HepG2 (cell line): Measurements from ENCODE around the gene SOCS1. TPM values are rescaled to one million over a fixed set of nuclear protein-coding genes. Genes with fewer than 3 reads are reported as not detected.

Experiments used
- FOSL1 ChIP-seq: sonication (generic); formaldehyde crosslinking; IDR thresholded peaks from 2 replicates; pipeline ENCODE4 v1.9.0; 2021; ENCODE audit warnings: missing genetic modification reagents, borderline replicate concordance
- HMG20B ChIP-seq: conservative IDR thresholded peaks from 2 replicates; pipeline ENCODE4 v1.6.1; 2016; ENCODE audit warnings: missing genetic modification reagents, missing compliant biosample characterization
- MIXL1 ChIP-seq: IDR thresholded peaks from 2 replicates; pipeline ENCODE4 v1.6.1; 2016
- NFATC3 ChIP-seq: sonication (generic); formaldehyde crosslinking; IDR thresholded peaks from 2 replicates; pipeline ENCODE4 v1.5.1; 2020; ENCODE audit warnings: mild to moderate bottlenecking, missing genetic modification reagents
- NFE2 ChIP-seq: sonication (generic); formaldehyde crosslinking; IDR thresholded peaks from 2 replicates; pipeline ENCODE4 v1.4.0; 2020; ENCODE audit warnings: missing genetic modification reagents
- REL ChIP-seq: sonication (generic); formaldehyde crosslinking; conservative IDR thresholded peaks from 2 replicates; pipeline ENCODE4 v1.8.0; 2022; ENCODE audit warnings: mild to moderate bottlenecking, missing genetic modification reagents, moderate library complexity
- SSRP1 ChIP-seq: IDR thresholded peaks from 2 replicates; pipeline ENCODE4 v1.6.1; 2016; ENCODE audit warnings: control low read depth
- THAP11 ChIP-seq: IDR thresholded peaks from 2 replicates; pipeline ENCODE4 v1.6.1; 2016; ENCODE audit warnings: missing biosample characterization, missing genetic modification reagents
- U2AF2 ChIP-seq: fragments of 200-400 bp; formaldehyde crosslinking; IDR thresholded peaks from 2 replicates; pipeline ENCODE4 v1.6.1; 2017; ENCODE audit warnings: low read depth, mild to moderate bottlenecking, low read length
- ZBTB3 ChIP-seq: sonication (generic); formaldehyde crosslinking; IDR thresholded peaks from 2 replicates; pipeline ENCODE4 v1.4.0; 2020; ENCODE audit warnings: low read depth, mild to moderate bottlenecking, moderate library complexity, missing genetic modification reagents, borderline replicate concordance
- ZC3H13 ChIP-seq: sonication (generic); formaldehyde crosslinking; IDR thresholded peaks from 2 replicates; pipeline ENCODE4 v1.8.1; 2023; ENCODE audit warnings: mild to moderate bottlenecking, missing genetic modification reagents, moderate library complexity
- ZFAT ChIP-seq: sonication (generic); formaldehyde crosslinking; conservative IDR thresholded peaks from 2 replicates; pipeline ENCODE4 v1.8.1; 2023; ENCODE audit warnings: missing genetic modification reagents, inconsistent platforms
- ZFYVE20 ChIP-seq: sonication (generic); formaldehyde crosslinking; IDR thresholded peaks from 2 replicates; pipeline ENCODE4 v1.8.0; 2023; ENCODE audit warnings: low read depth, mild to moderate bottlenecking, moderate library complexity, missing genetic modification reagents, borderline replicate concordance
- ZNF317 ChIP-seq: sonication (generic); formaldehyde crosslinking; IDR thresholded peaks from 2 replicates; pipeline ENCODE4 v1.5.0; 2020; ENCODE audit warnings: mild to moderate bottlenecking, missing genetic modification reagents
- ZNF354B ChIP-seq: sonication (generic); formaldehyde crosslinking; IDR thresholded peaks from 2 replicates; pipeline ENCODE4 v1.8.0; 2022; ENCODE audit warnings: mild to moderate bottlenecking, missing genetic modification reagents
- ZNF557 ChIP-seq: sonication (generic); formaldehyde crosslinking; IDR thresholded peaks from 2 replicates; pipeline ENCODE4 v1.4.0; 2020; ENCODE audit warnings: missing genetic modification reagents
- ZNF709 ChIP-seq: sonication (generic); formaldehyde crosslinking; IDR thresholded peaks from 2 replicates; pipeline ENCODE4 v1.5.0; 2020; ENCODE audit warnings: mild to moderate bottlenecking, missing genetic modification reagents
- polyA plus RNA-seq, 8 experiments: library from polyadenylated mRNA; depleted of rRNA in 3 of 8; stranded (reverse) in 7 of 8; unstranded in 1 of 8; fragments of >200 nt; fragmentation: Illumina TruSeq in 4 of 8; extraction: Trizol in 4 of 8; gene quantifications; 2 replicates each; pipeline versions ENCODE4 v1.2.1 to v1.2.3, GENCODE V29; 2011 to 2016; ENCODE audit warnings: low read depth in 4 of 8, missing spikeins in 1 of 8, mixed read lengths in 1 of 8; ENCODE audit not compliant: insufficient read depth in 1 of 8
- total RNA-seq, 5 experiments: library from RNA; depleted of rRNA; stranded (reverse); fragments of >200 nt; fragmentation: Illumina TruSeq; extraction: Trizol; gene quantifications; 2 replicates each; pipeline ENCODE4 v1.2.3, GENCODE V29; 2016; ENCODE audit warnings: low read depth in 1 of 5
- TF ChIP-seq, protein P1 (sequence below): sonication (generic); formaldehyde crosslinking; IDR thresholded peaks from 2 replicates; pipeline ENCODE4 v1.4.0; 2020; ENCODE audit warnings: mild to moderate bottlenecking, missing genetic modification reagents
- TF ChIP-seq, protein P2 (sequence below): IDR thresholded peaks from 2 replicates; pipeline ENCODE4 v1.4.0; 2020; ENCODE audit warnings: mild to moderate bottlenecking, missing genetic modification reagents
- TF ChIP-seq, protein P3 (sequence below): sonication (generic); formaldehyde crosslinking; conservative IDR thresholded peaks from 2 replicates; pipeline ENCODE4 v1.8.0; 2022; ENCODE audit warnings: missing genetic modification reagents
- TF ChIP-seq, protein P4 (sequence below): sonication (generic); formaldehyde crosslinking; IDR thresholded peaks from 2 replicates; pipeline ENCODE4 v1.4.0; 2020; ENCODE audit warnings: mild to moderate bottlenecking, missing genetic modification reagents, borderline replicate concordance

The SOCS1 gene
- total and polyA plus RNA-seq, 2 of the 13 experiments (the other 11 are each of a cell fraction or from before 2014, with no cell fraction given) = 5.3 to 6.3 TPM

DNA sequence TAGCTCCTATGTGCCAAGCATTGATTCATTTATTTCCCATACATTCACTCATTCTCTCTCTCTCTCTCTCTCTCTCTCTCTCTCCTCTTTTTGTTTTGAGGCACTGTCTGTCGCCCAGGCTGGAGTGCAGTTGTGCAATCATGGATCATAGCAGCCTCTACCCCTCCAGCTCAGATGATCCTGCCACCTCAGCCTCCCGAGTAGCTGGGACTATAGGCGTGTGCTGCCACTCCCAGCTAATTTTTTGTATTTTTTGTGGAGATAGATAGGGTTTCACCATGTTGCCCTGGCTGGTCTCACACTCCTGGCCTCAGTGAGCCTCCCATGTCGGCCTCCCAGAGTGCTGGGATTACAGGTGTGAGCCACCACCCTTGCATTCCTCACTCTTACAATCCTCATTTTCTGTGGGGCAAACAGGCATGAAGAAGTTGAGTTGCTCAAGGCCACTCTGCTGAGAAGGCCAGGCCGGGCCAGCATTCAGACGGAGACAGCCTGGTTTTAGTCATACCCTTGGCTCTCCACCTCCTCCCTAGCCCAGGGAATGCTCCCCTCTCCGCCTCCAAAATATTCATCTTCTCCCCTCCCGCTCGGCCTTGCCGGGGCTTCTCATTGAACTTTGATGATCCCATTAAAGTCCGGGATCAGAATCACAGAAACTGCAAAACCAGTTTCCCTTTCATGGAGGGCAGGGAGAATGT lies 21.0 kb upstream of the SOCS1 start (continued):
- TF ChIP-seq NFE2 (CRISPR knock-in tag) (no peak), HMG20B (CRISPR knock-in tag) (no peak), U2AF2 (no peak), ZFYVE20 (no peak), SSRP1 (CRISPR knock-in tag) (no peak), ZC3H13 (CRISPR knock-in tag) (no peak), FOSL1 (no peak), ZFAT (no peak), ZBTB3 (CRISPR knock-in tag) (no peak), ZNF557 (CRISPR knock-in tag) (no peak), NFATC3 (CRISPR knock-in tag) (no peak), THAP11 (CRISPR knock-in tag) (no peak), ZNF354B (CRISPR knock-in tag) (no peak), ZNF709 (0 out of 2 replicates have a peak, but pooled peaks have one; percentile 38), MIXL1 (CRISPR knock-in tag) (no peak), REL (no peak), ZNF317 (no peak)
- TF ChIP-seq, protein P1, sequence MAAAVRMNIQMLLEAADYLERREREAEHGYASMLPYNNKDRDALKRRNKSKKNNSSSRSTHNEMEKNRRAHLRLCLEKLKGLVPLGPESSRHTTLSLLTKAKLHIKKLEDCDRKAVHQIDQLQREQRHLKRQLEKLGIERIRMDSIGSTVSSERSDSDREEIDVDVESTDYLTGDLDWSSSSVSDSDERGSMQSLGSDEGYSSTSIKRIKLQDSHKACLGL = no peak
- TF ChIP-seq, protein P2, sequence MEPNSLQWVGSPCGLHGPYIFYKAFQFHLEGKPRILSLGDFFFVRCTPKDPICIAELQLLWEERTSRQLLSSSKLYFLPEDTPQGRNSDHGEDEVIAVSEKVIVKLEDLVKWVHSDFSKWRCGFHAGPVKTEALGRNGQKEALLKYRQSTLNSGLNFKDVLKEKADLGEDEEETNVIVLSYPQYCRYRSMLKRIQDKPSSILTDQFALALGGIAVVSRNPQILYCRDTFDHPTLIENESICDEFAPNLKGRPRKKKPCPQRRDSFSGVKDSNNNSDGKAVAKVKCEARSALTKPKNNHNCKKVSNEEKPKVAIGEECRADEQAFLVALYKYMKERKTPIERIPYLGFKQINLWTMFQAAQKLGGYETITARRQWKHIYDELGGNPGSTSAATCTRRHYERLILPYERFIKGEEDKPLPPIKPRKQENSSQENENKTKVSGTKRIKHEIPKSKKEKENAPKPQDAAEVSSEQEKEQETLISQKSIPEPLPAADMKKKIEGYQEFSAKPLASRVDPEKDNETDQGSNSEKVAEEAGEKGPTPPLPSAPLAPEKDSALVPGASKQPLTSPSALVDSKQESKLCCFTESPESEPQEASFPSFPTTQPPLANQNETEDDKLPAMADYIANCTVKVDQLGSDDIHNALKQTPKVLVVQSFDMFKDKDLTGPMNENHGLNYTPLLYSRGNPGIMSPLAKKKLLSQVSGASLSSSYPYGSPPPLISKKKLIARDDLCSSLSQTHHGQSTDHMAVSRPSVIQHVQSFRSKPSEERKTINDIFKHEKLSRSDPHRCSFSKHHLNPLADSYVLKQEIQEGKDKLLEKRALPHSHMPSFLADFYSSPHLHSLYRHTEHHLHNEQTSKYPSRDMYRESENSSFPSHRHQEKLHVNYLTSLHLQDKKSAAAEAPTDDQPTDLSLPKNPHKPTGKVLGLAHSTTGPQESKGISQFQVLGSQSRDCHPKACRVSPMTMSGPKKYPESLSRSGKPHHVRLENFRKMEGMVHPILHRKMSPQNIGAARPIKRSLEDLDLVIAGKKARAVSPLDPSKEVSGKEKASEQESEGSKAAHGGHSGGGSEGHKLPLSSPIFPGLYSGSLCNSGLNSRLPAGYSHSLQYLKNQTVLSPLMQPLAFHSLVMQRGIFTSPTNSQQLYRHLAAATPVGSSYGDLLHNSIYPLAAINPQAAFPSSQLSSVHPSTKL = 0 out of 2 replicates have a peak, but pooled peaks have one; percentile 15
- TF ChIP-seq, protein P3, sequence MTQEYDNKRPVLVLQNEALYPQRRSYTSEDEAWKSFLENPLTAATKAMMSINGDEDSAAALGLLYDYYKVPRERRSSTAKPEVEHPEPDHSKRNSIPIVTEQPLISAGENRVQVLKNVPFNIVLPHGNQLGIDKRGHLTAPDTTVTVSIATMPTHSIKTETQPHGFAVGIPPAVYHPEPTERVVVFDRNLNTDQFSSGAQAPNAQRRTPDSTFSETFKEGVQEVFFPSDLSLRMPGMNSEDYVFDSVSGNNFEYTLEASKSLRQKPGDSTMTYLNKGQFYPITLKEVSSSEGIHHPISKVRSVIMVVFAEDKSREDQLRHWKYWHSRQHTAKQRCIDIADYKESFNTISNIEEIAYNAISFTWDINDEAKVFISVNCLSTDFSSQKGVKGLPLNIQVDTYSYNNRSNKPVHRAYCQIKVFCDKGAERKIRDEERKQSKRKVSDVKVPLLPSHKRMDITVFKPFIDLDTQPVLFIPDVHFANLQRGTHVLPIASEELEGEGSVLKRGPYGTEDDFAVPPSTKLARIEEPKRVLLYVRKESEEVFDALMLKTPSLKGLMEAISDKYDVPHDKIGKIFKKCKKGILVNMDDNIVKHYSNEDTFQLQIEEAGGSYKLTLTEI (CRISPR knock-in tag) = no peak
- TF ChIP-seq, protein P4, sequence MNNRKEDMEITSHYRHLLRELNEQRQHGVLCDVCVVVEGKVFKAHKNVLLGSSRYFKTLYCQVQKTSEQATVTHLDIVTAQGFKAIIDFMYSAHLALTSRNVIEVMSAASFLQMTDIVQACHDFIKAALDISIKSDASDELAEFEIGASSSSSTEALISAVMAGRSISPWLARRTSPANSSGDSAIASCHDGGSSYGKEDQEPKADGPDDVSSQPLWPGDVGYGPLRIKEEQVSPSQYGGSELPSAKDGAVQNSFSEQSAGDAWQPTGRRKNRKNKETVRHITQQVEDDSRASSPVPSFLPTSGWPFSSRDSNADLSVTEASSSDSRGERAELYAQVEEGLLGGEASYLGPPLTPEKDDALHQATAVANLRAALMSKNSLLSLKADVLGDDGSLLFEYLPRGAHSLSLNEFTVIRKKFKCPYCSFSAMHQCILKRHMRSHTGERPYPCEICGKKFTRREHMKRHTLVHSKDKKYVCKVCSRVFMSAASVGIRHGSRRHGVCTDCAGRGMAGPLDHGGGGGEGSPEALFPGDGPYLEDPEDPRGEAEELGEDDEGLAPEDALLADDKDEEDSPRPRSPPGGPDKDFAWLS (CRISPR knock-in tag) = 0 out of 2 replicates have a peak, but pooled peaks have one; percentile 34
